RCC 7860 (cell line): ENCODE measurements around the gene PKM.

Source experiments
- DNase-seq: peaks from one replicate; pipeline ENCODE4 v3.0.0-alpha.2; 2015; ENCODE audit warnings: low spot score
- FAIRE-seq: peaks from 2 replicates; lab custom pipeline; 2012; peaks lifted over from hg19 to GRCh38; lab: Jason Lieb, UNC

The PKM gene

DNA sequence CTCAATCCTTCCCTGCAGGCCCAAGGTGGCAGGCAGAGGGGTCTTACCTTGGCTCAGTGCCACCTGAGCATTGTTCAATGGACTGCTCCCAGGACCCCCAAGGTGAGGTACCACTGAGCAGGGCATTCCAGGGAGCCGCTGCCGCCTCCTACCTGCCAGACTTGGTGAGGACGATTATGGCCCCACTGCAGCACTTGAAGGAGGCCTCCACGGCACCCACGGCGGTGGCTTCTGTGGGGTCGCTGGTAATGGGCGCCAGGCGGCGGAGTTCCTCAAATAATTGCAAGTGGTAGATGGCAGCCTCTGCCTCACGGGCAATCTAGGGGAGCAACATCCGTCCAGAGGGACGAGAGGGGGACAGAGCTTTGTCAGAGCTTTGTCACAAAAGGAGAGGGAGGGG, 28.7 kb downstream of the PKM start:
- FAIRE-seq (no peak), DNase-seq (no peak)

DNA sequence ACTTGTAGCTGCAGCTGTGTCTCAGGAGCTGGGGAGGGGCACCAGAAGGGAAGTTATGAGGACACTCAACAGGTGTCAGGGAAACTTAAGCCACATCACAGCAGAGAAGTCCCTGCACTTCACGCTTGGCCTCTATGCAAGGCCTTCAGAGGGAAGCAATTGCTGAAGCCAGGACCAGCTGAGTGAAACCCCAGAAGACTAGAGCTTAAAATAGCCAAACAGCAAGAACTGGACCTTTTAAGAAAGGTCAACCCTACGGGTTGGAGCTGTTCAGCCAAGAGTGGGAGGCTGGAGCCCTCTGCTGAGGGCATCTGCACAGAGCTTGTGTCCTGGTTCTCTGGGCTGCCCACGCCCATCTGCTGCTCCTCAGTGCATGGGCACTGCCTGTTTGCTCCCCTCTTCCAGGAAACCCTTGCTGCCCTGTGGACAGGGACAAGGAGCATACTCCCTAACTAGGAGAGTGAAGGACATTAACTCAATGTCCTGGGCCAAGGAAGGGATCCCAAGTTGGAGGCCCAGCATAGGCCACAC, 29.5 kb downstream of the PKM start:
- FAIRE-seq: no peak
- no peak for DNase-seq

DNA sequence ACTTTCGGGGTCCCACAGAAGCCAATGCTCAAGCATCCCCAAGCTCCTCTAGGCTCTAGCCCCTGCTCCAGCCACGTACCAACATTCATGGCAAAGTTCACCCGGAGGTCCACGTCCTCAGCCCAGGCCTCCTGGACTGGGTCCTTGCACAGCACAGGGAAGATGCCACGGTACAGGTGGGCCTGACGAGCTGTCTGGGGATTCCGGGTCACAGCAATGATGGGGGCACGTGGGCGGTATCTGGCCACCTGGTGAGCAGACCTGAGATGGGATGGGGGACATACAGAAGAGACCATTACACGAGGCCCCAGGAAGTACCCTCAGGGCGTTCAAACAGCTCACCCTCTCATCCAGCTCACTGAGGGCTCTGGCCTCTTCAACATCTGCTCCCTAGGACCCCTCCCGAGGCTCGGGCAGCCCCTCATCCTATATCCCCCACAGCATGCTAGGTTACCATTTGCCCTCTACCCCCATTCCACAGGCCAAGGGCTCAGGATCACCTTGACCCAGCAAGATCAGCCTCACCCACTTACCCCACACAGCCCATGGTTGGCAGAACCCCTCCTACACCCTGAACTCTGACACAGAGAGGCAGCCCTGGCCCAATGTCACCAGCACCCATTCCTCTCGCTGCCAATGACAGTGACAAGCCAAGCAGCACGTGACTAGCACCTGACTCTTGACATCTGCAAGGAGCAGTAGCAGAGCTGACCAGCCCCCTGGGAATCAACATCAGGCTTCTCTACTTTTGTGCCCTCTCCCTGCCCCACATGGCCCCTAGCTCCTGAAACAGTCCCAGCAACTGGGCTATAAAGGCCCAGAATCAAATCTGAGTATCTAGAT, 30.4 kb downstream of the PKM start:
- DNase-seq: no peak
- no peak for FAIRE-seq

DNA sequence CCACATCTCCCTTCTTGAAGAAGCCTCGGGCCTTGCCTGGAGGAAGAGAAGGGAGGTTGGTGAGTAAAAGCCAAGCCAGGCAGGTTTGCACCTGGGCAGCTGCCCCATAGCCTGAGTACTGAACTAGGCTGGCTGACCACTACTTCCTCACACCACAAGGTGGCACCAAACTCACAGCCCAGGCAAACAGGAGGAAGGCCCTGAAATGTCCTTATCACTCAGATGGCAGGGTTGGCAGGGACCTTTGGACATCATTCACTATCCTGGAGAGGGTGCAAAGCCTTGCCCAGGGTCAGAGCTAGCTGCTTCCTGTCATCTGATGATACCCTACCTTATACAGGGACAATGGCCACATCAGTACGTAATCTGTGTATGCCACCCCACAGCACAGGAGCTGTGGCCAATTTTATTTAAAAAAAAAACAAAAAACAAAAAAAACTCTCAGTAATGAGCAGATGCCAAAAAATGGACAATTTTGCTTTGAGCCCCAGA, 31.2 kb downstream of the PKM start:
- FAIRE-seq (peak; percentile 41), DNase-seq (peak; percentile 75)

DNA sequence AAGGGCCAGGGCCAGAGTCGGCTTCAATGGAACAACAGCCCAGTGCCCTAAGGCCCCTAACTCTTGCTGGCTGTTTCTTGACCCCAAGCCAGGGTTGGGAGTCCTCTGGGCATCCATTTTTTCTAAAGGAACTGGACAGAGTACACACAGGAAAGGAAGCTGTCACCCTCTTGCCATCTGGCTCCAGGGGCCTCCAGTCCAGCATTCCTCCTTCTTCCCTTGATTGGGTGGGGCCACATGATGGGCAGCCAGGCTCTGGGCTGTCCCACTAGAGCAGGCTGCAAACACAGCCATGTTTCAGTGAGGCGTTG, 31.8 kb downstream of the PKM start:
- FAIRE-seq: no peak
- DNase-seq: no peak

DNA sequence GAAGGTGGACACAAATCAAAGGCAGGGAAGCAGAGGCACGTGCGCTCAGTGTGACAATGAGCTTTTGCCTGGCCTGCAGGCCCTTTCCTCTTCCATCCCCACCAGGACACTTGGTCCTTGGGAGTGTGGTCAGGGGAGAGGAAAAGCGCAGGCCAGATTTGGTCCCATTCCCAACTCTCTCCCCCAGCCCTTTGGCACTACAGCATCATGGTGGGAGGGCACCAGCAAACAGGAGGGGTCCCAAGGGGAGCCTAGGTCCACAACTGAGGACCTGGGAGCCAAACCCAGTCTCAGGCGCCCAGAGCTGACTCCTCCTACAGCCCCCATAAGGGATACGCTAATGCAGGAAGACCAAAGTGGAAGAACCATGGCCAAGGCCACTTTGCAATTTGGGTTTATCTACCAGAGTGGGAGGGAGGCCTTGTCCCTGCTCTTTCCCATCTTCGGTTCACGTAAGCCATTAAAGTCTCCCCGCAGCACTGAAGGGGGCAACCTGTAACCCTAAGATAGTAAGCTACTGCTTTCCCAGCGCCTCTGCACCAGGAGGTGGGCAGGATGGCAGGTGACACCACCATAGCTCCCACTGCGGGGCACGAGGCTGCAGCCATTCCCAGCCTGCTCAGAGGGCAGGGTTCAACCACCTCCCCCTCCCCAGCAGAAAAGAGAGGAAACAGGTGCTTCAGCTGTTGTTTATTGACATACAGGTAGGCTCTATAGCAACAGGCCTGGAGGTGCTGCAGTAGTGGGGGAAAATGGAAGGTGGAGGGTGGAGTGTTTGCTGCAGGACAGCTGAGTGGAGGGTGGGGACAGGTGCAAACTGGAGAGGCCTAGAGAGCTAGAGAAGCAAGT, 32.4 kb downstream of the PKM start:
- DNase-seq (no peak), FAIRE-seq (no peak)

DNA sequence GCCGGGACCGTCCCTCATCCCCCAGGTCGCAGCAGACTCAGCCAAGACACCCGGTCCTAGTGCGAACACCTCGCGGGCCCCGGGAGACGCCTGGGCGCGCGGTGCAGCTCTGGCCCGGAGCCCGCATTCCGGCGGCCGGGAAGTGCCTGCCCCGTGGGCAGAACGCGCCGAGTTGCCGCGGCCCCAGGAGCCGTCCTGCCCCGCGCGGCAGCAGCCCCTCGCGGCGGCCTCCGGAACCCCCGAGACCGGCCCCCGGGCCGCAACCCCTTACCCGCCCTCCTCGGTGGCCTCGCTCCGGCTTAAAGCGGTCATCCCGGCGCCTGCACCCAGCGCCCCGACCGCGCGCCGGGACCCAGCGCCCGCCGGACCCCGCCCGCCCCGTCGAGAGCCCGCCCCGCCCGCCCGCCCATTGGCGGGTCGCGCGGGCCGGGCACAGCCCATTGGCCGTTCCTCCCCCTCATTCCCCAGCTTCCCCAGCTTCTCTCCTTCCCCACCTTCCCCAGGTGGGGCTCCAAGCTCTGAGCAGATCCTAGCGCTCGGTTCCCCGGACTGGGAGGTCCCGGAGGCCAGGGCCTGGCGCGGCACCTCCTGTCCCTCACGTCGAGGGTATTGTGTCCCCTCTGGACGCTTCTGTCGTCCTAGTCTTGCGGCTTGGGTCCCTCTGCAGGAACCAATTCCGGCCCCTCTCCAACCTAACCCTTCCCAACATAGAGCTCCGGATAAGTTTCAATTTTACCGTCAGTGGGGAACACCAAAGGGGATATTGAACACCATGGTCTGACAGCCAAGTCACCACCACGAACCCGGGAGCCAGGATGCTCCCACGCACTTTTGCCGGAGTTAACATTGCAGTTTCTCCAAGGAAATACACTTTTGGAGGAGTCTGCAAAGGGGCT, 33.3 kb downstream of the PKM start, which contains the start of gene GRAMD2A:
Gene GRAMD2A, minus strand, starts transcription at position 328 of the 896 bp plus-strand sequence.
- DNase-seq (peak; percentile 23), FAIRE-seq (no peak)

DNA sequence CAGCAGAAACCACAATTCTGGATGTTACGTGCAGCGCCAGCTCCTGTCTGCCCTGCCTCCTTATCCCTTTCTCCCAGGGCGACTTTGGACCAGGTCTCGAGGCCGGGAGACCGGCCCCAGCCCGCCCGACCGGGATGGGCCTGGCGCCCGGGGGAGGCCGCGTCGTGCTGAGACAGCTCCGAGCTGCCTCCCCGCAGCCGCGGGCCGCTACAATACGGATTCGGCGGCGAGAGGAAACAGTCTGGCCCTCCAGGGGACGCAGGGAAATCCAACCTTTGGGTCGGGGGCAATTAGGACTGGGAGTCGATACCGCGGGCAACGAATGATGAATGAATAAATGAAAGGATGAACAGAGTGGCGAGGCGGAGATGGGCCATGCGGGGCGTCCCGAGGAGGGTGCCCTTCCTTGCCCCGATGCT, 33.9 kb downstream of the PKM start:
- FAIRE-seq (no peak), DNase-seq (no peak)

DNA sequence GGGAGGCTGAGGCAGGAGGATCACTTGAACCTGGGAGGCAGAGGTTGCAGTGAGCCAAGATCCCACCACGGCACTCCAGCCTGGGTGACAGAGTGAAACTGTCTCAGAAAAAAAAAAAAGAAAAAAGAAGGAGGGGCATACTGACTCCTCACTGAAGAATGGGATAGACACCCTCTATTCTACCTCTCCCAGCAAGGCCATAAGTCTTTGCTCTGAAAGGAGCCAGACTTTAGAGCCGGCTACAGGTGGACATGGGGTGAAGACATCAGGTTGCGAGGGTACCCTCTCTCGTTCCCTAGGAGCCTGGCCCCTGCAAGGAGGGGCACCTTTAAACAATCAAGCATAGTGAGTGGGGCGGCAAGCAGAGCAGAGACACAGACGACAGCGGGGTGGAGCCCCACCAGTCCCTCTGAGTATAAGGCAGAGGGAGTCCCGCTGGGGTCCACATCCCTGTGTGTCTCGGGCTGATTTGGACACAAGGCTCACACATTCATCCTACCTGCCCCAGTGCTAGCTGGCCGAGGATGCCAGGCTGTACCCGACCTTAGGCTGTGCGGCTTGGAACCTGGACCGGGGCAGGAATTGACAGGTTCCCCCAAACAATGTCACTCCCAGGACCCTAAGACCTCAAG, 34.5 kb downstream of the PKM start:
- DNase-seq (no peak), FAIRE-seq (no peak)

DNA sequence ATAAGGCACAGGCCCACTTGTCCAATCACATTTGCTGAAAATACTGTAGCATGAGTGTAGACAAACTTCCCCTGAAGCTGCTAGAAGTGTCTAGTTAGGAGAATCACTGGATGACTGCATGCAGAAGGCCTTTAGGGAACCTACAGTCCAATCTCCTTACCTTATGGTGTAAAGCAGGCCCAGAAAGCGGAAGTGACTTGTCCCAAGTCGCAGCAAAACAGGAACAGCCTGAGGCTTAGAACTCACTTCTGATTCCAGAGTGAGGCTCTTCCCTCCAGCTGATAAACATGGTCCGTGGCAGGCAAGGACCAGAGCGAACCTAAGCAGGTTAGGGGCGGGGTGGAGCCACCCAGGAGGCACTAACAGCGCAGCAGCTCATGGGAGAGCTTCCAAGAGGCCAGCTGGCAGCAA, 35.9 kb downstream of the PKM start:
- DNase-seq (no peak), FAIRE-seq (no peak)

DNA sequence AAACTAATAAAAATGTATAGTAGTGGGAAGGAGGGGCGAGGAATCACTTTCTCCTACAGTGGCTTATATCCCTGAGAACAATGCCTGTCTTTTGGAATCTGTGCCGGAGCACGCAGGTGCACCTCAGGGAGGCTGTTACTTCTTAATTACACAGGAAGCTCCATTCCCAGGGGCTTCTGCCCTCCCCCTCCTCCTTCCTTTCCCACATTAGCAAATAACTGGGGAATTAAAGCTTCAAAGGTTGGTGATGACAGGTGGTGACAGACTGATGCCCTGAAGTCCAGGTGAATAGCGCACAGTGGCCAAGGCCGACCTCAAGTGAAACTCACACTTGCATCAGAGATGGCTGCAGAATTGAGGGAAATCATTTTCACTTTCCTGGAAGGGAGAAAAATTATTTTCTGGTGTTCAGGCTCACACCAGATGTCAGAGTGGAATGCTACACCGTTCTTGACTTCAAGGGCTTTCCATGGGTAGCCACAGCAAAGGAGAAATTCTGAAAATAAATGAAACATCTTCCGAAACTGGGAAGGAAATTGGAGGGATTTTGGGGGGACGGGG, 37.1 kb downstream of the PKM start:
- DNase-seq (no peak), FAIRE-seq (no peak)

DNA sequence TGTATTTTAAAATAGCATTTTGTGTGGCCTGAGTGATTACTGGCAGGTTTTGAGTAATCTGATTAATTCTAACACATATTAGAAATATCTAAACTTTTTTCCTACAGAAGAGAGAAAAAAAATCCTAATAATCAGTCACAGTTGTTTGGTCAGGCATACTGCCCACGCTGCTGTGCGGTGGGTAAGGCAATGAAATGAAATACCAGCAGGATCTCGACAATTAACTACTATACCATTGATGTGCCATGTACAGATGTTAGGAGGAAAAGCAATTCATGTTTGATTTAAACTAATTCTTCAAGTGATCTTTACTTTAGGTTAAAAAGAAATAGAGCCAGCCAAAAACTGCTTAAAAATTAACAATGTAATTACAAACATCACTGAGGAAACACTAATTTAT, 38.6 kb downstream of the PKM start:
- no peak for DNase-seq
- no peak for FAIRE-seq

DNA sequence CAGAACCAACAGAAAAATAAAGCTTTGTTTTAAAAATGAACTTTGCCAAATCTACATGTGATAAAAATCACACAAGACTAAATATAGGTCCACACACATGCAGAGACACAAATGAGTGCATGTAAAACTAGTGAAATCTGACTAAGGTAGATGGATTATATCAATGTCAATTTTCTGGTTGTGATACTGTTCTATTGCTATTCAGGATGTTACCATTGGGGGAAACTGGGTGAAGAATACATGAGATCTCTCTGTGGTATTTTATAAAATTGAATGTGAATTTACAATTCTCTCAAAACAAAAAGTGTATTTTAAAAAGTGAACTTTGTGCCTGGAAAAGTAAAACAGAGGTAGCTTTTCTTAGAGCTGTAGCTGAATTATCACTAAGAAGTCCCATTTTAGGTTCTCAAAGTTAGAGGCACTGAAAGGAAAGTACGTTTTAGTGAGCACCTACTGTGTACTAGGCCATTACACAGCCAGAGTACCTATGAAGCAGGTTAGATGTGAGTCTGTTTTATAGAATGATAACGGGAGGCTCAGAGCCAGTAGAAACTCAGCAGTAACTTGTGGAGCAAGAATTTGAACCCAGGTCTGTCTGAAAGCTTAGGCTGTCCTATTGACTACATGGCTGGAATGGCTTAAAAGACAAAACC, 41.6 kb downstream of the PKM start:
- FAIRE-seq: no peak

DNA sequence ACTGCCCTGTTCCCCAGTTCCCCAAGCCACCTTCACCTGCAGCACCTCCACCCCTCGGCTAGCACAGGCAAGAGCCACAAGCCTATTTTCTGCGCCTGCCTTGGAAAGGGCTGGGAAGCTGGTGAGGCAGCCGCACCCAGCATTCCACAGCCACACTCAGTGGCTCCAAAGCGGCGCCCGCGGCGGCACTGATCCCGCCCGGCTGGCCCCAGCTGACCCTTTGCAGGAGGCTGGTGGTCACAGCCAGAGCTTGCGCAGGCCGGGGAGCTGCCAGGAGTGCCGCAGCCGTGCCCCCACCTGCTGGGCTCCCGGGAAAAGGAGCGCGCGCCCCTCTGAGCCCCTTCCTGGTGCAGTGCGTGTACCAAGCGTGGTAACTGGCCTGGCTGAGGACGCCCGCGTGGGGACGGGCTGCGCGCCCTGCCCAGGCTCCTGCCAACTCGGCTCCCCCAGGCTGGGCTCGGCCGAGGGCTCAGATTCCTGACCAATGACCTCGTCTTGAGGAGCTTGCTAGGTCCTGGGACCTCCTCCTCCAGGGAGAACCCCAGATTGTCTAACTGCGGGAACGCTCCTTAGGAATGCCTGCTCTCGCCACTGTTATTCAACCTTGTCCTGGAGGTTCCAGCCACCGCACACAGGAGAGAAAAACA, 46.7 kb downstream of the PKM start:
- DNase-seq (peak; percentile 24), FAIRE-seq (no peak)

More for the DNA sequence above, 41.6 kb downstream of the PKM start:
- no peak for DNase-seq

DNA sequence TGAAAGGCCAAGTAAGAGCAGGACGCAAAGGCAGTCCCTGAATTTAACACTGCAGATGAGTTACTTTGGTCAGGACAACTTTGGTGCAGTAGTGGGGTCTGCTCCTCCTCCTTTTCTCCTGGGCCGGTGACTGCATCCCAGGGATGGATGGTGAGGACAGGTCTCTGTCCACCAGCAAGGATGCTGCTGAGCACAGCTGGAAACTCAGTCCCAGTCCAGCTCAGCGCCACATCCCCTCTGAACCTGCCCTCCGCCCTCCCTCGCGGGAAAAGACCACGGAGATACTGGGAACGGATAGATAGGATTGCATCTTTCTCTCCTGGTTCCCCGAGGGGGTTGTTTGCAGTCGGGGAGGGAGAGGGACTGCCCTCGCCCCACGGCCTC, 47.2 kb downstream of the PKM start:
- DNase-seq (no peak), FAIRE-seq (no peak)

DNA sequence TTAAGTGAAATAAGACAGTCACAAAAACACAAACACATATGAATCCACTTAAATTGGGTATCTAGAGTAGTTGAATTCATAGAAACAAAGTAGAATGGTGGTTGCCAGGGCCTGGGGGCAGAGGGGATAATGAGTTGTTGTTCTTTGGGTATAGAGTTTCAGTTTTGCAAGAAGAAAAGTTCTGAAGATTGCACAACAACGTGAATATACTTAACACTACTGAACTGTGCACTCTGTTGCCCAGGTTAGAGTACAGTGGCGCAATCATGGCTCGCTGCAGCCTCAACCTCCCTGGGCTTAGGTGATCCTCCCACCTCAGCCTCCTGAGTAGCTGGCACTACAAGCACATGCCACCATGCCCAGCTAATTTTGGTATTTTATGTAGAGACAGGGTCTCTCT, 48.3 kb downstream of the PKM start:
- DNase-seq: no peak
- no peak for FAIRE-seq

DNA sequence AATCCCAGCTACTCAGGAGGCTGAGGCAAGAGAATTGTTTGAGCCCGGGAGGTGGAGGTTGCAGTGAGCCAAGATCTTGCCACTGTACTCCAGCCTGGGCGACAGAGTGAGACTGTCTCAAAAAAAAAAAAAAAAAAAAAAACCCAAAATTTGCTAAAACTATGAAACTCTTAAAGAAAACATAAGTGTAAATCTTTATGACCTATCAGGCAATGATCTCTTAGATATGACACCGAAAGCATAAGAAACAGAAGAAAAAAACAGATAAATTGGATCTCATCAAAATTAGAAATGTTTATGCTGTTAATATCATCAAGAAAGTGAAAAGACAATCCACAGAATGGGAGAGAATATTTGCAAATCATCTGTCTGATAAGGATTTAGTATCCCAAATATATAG, 48.7 kb downstream of the PKM start:
- no peak for DNase-seq
- no peak for FAIRE-seq

DNA sequence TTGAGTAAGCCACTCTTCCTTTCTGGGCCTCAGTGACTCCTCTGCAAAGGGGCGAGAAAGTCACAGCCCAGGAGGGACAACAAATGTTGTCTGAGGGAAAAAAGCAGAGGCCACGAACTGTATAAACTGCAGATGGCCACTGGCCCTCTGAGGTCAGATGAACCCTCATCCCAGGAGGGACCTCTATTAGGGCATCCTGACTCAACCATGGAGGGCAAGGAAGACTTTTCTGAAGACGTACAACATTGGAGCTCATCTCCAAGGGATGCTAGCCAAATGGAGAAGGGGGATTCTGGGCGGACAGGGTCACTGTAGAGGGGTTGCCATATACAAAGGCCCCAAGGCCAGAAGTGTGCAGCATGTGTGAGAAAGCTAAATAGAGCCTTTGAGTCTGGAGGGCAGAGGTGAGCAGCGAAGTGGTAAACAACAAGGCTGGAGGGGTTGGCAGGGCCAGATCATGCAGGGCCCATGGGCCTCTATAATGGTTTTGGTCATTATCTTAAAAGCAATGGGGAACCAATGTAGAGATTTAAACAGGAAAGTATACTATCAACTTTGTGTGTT, 50.1 kb downstream of the PKM start:
- FAIRE-seq: no peak
- DNase-seq: no peak
